Activated CD4-positive, alpha-beta T cell treated with anti-CD3 and anti-CD28 coated beads, Interleukin-2, amount 10 ng/mL, durations not matched to agents 7 days and 5 days (primary cell): ENCODE results near the gene TBC1D9B. TPM values are rescaled to one million over a fixed set of nuclear protein-coding genes. Genes with fewer than 3 reads are reported as not detected.

Experiments
- CTCF ChIA-PET: fragments of 350-600 bp; sonication (Branson Sonifier 250); formaldehyde crosslinking; loops from one replicate; lab custom pipeline; 2021; ENCODE audit warnings: antibody characterized with exemption; lab: Charles Lee
- POLR2A ChIA-PET: fragments of 350-600 bp; sonication (Branson Sonifier 250); formaldehyde crosslinking; loops from one replicate; lab custom pipeline; 2021; ENCODE audit warnings: antibody characterized with exemption; lab: Charles Lee
- DNase-seq: peaks from one replicate; pipeline ENCODE4 v3.0.0-alpha.2; 2020
- H3K27ac Mint-ChIP-seq: one replicate; pipeline ENCODE4 v1.8.0; 2021; ENCODE audit warnings: mild to moderate bottlenecking, moderate library complexity, mixed read lengths
- H3K27me3 Mint-ChIP-seq: one replicate; pipeline ENCODE4 v1.8.0; 2021; ENCODE audit warnings: mixed read lengths
- H3K36me3 Mint-ChIP-seq: one replicate; pipeline ENCODE4 v1.8.0; 2021; ENCODE audit warnings: low read depth, mixed read lengths
- H3K4me1 Mint-ChIP-seq: one replicate; pipeline ENCODE4 v1.8.0; 2021; ENCODE audit warnings: mixed read lengths
- H3K4me3 Mint-ChIP-seq: one replicate; pipeline ENCODE4 v1.8.0; 2021; ENCODE audit warnings: mild to moderate bottlenecking, moderate library complexity, mixed read lengths
- H3K9me3 Mint-ChIP-seq: one replicate; pipeline ENCODE4 v1.8.0; 2021; ENCODE audit warnings: mixed read lengths
- total RNA-seq, 2 experiments: library from RNA; stranded (reverse); gene quantifications; one replicate each; pipeline ENCODE4 v1.2.3, GENCODE V29; 2021

The TBC1D9B gene
- total RNA-seq, 2 experiments from 2014 or later: 86.4 to 92.9 TPM

- DNase-seq: no peak
- no peak overlapping the region for H3K27ac Mint-ChIP-seq
- no peak overlapping the region for H3K4me3 Mint-ChIP-seq
- POLR2A ChIA-PET: interaction anchor here (0.6 kb wide), 1 partner anchor 110 kb away, joined by 3 read pairs; no protein-coding TSS in a partner anchor
- H3K27me3 Mint-ChIP-seq: no peaks in the 10 kb centered on the region
- peaks cover 22% of the 10 kb centered on the region for H3K4me1 Mint-ChIP-seq
- no peaks in the 10 kb centered on the region for H3K9me3 Mint-ChIP-seq
- H3K36me3 Mint-ChIP-seq: peaks cover 15% of the 10 kb centered on the region
- CTCF ChIA-PET: interaction anchor here (1.6 to 1.7 kb wide), 2 partner anchors 26 to 103 kb away, joined by 3 read pairs; no protein-coding TSS in a partner anchor
These were observed 3.1 kb downstream of the TBC1D9B start for GRCh38 chr5:179904463-179905160.

GRCh38 chr5:179902763-179903158 is 4.9 kb downstream of the TBC1D9B start:
- DNase-seq: no peak
- no peak overlapping the region for H3K4me3 Mint-ChIP-seq
- H3K27ac Mint-ChIP-seq: no peak overlapping the region
- ChIA-PET CTCF (interaction anchor here (0.6 to 1.6 kb wide), 2 partner anchors 11 to 66 kb away, joined by 3 read pairs; no protein-coding TSS in a partner anchor), POLR2A (no interaction called here)
- H3K36me3 Mint-ChIP-seq: peaks cover 23% of the 10 kb centered on the region
- H3K27me3 Mint-ChIP-seq: no peaks in the 10 kb centered on the region
- no peaks in the 10 kb centered on the region for H3K9me3 Mint-ChIP-seq
- H3K4me1 Mint-ChIP-seq: peaks cover 17% of the 10 kb centered on the region

DNA sequence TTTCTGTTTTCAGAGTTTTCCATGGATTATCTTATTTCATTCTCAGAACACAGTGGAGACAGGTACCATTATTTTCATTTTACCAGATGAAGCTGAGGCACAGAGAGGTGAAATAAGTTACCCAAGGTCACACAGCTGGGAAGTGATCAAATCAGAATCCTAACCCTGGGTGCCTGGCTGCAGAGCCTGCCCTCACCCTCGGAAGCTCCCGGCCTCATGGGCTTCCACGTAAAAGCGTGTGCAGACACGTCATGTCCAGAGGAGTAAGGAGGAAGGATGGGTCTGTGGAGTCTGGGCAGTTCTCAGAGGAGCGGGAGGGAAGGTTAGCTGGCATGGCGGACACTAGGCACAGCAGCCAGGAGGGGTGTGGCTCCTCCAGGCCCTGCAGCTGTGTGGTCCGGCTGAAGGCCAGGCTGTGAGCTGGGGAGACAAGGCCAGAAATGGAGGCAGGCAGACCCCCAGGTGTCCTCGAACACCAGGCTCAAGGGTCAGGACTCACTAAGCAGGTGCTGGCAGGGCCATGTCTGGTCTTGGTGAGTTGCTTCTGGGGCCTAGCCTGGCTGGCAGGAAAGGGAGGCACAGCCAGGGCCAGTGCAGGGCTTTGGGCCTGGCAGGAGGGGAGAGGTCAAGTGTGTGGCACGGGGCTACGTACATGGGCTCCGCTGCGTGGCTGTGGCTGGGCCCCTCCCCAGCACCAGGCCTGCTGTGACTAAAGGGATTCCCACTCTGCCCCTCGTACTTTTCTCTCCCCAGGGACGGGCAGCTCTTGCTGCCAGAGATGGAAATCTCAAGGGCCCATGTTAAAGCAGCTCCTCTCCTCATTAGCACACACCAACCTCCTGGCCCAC is 5.6 kb downstream of the TBC1D9B start:
- POLR2A ChIA-PET: no interaction called here
- Mint-ChIP-seq H3K9me3 (no peaks in the 10 kb centered on the region), H3K4me3 (no peak overlapping the region), H3K4me1 (peaks cover 17% of the 10 kb centered on the region), H3K36me3 (peaks cover 27% of the 10 kb centered on the region), H3K27ac (no peak overlapping the region), H3K27me3 (no peaks in the 10 kb centered on the region)
- DNase-seq: no peak
- CTCF ChIA-PET: interaction anchor here (0.6 to 1.6 kb wide), 3 partner anchors 10 to 65 kb away, joined by 3 read pairs; no protein-coding TSS in a partner anchor

GRCh38 chr5:179901462-179901861 is 6.2 kb downstream of the TBC1D9B start:
- CTCF ChIA-PET: interaction anchor here (1.3 kb wide), 1 partner anchor 11 kb away, joined by 3 read pairs; no protein-coding TSS in a partner anchor
- Mint-ChIP-seq H3K4me1 (peaks cover 11% of the 10 kb centered on the region), H3K27me3 (no peaks in the 10 kb centered on the region), H3K36me3 (peaks cover 27% of the 10 kb centered on the region), H3K4me3 (no peak overlapping the region), H3K27ac (no peak overlapping the region), H3K9me3 (no peaks in the 10 kb centered on the region)
- POLR2A ChIA-PET: no interaction called here
- DNase-seq: no peak

DNA sequence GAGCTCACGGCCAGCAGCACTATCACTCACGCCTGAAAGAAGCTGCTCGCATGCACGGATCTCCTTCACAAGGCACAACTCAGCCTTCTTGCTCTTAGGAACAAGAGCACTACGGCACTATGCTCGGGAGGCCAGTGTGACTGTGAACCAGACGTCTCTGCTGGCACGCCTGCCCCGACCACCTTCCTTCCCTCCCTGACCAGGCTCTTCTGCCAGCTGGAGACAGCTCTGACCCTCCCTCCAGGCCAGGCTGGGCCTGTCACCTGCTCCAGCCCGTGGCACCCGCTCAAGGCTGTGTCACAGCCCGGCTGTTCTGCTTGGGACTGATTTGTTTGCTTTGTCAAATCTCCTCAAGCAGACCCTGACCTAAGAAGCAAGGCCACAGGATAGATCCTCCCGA is 7.0 kb downstream of the TBC1D9B start:
- ChIA-PET CTCF (interaction anchor here (0.7 to 1.1 kb wide), 2 partner anchors 14 to 23 kb away, joined by 3 read pairs; no protein-coding TSS in a partner anchor), POLR2A (no interaction called here)
- peaks cover 5% of the 10 kb centered on the region for H3K4me1 Mint-ChIP-seq
- H3K36me3 Mint-ChIP-seq: peaks cover 28% of the 10 kb centered on the region
- H3K9me3 Mint-ChIP-seq: no peaks in the 10 kb centered on the region
- no peak for DNase-seq
- no peak overlapping the region for H3K27ac Mint-ChIP-seq
- H3K27me3 Mint-ChIP-seq: no peaks in the 10 kb centered on the region
- no peak overlapping the region for H3K4me3 Mint-ChIP-seq

DNA sequence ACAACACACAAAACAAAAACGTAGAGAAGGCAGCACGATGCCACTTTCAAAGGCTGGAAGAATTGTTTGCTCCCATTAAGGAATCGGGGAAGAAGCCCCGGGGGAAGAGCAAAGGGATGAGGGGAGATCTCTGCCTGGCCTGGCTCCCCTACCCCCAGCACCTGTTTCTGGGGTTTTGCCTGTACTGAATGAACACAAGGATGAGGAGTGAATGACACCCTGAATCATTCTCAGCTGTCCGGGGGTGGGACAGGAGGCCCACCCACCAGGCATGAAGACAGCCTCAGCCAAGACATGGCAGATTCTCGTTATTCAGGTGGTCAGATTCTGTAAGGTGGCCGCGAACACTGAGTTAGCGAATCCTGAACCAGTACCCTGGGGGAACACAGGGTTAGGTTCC is 7.5 kb downstream of the TBC1D9B start:
- Mint-ChIP-seq H3K4me3 (no peak overlapping the region), H3K36me3 (peaks cover 28% of the 10 kb centered on the region), H3K27ac (no peak overlapping the region), H3K27me3 (no peaks in the 10 kb centered on the region), H3K4me1 (peaks cover 4% of the 10 kb centered on the region), H3K9me3 (no peaks in the 10 kb centered on the region)
- CTCF ChIA-PET: interaction anchor here (1.1 kb wide), 1 partner anchor 15 kb away, joined by 3 read pairs; no protein-coding TSS in a partner anchor
- POLR2A ChIA-PET: no interaction called here
- no peak for DNase-seq

DNA sequence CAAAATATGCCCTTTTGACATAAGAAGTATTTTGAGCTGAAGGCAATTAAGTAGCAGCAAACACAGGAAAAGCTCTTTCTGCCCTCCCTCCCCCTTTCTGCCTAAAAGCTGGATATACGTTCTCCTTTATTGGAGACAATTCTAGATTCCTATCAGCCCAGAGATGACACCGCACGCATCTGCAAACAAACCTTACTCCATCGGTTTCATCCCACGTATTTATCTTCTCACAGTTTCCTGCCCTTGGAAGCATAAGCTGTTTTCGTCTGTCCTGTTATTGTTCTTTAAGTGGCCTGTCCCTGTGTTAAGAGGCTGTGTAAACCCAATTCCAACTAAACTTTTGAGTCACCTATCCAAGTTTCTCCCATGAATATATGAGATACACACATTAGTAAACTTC is 11.8 kb downstream of the TBC1D9B start:
- no peak overlapping the region for H3K4me3 Mint-ChIP-seq
- ChIA-PET POLR2A (no interaction called here), CTCF (interaction anchor here (0.6 kb wide), 1 partner anchor 153 kb away, joined by 6 read pairs; no protein-coding TSS in a partner anchor)
- H3K4me1 Mint-ChIP-seq: no peaks in the 10 kb centered on the region
- H3K36me3 Mint-ChIP-seq: peaks cover 22% of the 10 kb centered on the region
- H3K9me3 Mint-ChIP-seq: no peaks in the 10 kb centered on the region
- no peaks in the 10 kb centered on the region for H3K27me3 Mint-ChIP-seq
- H3K27ac Mint-ChIP-seq: no peak overlapping the region
- DNase-seq: no peak

DNA sequence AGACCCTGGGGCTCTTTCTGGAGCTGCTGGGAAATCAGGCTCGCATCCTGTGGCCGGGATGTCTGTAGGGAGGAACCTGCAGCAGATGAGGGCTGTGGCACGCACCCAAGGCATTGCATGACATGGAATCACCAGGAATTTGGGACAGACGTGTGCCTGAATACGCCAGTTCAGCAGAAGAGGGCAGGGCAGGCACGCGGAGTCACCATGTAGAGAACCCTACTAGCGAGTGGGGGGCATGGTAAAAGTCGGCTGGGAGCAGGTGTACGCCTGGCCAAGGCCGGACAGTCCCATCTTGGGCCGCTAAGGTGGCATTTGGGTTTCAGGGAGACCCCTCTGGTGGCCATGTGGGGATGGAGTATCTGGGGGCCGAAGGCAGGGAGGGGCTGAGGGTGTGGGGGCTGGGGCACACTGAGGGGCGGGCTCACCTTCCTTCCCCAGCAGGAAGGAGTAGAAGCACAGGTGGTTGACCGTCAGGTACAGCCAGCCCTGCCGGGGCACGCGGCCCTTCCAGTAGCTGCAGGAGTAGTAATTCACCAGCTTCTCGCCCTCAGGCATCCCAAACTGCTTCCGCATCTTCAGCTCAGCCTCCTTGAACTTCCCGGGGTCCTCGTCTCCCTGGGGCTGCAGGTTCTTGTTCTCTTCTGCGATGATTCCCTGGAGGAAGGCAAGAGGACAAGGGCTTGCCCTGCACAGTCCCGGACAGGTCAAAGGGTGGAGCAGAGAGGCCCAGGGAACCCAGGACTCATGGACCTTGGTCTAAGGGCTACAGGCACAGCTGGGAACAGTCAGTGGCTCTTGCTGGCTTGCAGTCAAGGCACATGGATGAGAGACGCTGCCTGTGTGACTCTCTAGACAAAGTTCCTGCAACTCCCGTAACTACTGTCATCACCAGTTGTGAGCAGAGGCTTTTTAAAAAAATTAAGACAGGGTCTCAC is 13.5 kb downstream of the TBC1D9B start:
- Mint-ChIP-seq H3K27me3 (no peaks in the 10 kb centered on the region), H3K27ac (no peak overlapping the region), H3K4me3 (no peak overlapping the region), H3K9me3 (no peaks in the 10 kb centered on the region), H3K36me3 (peaks cover 19% of the 10 kb centered on the region), H3K4me1 (no peaks in the 10 kb centered on the region)
- CTCF ChIA-PET: interaction anchor here (1.3 kb wide), 1 partner anchor 29 kb away, joined by 3 read pairs; no protein-coding TSS in a partner anchor
- DNase-seq: no peak
- POLR2A ChIA-PET: no interaction called here

GRCh38 chr5:179893076-179893957 is 14.4 kb downstream of the TBC1D9B start:
- Mint-ChIP-seq H3K4me3 (no peak overlapping the region), H3K27ac (no peak overlapping the region), H3K36me3 (peaks cover 19% of the 10 kb centered on the region), H3K9me3 (no peaks in the 10 kb centered on the region), H3K27me3 (no peaks in the 10 kb centered on the region), H3K4me1 (no peaks in the 10 kb centered on the region)
- POLR2A ChIA-PET: no interaction called here
- CTCF ChIA-PET: interaction anchor here (2.4 kb wide), 1 partner anchor 13 kb away, joined by 6 read pairs; no protein-coding TSS in a partner anchor
- DNase-seq: no peak

- Mint-ChIP-seq H3K27me3 (no peaks in the 10 kb centered on the region), H3K9me3 (no peaks in the 10 kb centered on the region), H3K4me1 (no peaks in the 10 kb centered on the region), H3K4me3 (no peak overlapping the region), H3K36me3 (peaks cover 22% of the 10 kb centered on the region), H3K27ac (no peak overlapping the region)
- ChIA-PET POLR2A (no interaction called here), CTCF (interaction anchor here (2.4 kb wide), 1 partner anchor 14 kb away, joined by 6 read pairs; no protein-coding TSS in a partner anchor)
- DNase-seq: no peak
These were observed 15.4 kb downstream of the TBC1D9B start for GRCh38 chr5:179892255-179892654.
